HG03095 (cell line): ENCODE data around the gene RNF166.

ENCODE experiments used
- ATAC-seq: cut with Tn5 transposase; IDR thresholded peaks from one replicate; pipeline ENCODE4 v1.9.1; 2021; ENCODE audit warnings: moderate library complexity; ENCODE audit not compliant: unreplicated experiment

Gene RNF166

DNA sequence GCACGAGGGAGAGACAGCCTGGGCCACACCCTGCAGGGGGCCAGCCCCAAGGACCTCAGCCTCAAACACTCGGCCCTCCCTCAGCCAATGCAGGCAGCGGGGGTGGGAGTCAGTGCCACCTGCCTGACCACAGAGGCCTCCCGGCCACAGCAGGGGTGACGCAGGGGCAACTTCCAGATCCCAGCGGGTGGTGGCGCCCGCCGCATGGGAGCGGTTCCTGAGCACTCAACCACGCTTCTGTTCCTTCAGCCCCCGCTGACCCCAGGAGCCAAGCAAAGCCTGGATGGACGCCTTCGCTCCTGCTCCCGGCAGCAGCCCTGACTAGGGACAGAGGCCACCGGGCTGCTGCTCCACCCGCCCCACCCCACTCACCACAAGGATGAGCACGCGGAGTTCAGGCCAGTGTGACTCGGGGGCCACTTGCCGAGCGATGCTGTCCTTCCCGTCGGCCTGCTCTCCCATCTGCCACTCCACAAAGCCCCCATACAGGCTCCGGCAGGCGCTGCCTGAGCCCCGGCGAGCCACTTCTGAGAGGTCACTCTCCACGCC lies 50.4 kb downstream of the RNF166 start:
- no peak for ATAC-seq

DNA sequence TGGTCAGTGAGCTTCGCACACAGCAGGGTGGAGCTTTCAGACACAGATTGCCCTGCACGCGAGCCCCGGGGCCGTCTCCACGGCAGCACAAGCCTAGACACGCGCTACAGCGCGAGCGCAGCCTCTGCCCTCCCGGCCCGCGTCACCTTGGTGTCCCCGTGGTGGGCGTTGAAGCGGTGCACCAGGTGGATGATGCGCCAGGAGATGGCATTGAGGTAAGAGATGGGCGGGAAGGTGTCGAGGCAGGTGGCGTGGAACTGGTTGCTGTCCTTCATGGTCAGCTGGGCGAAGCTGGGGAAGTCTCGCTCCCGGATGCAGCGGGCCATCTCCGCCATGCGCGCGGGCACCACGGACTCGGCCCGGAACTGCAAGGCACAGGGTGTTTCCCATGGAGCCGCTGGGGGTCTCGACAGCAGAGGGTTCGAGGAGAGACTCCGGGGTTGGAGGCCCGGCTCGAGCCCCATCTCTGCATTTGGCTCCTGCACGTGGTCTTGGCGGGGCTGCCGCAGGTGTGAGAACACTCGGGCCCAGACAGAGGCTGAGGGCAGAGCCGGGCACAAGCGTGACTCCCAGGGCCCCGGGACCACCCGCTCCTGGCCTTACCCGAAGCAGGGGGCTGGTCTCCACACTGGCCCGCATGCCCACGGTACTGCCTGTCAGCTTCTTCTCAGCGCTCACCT lies 51.0 kb downstream of the RNF166 start:
- ATAC-seq, result no peak

DNA sequence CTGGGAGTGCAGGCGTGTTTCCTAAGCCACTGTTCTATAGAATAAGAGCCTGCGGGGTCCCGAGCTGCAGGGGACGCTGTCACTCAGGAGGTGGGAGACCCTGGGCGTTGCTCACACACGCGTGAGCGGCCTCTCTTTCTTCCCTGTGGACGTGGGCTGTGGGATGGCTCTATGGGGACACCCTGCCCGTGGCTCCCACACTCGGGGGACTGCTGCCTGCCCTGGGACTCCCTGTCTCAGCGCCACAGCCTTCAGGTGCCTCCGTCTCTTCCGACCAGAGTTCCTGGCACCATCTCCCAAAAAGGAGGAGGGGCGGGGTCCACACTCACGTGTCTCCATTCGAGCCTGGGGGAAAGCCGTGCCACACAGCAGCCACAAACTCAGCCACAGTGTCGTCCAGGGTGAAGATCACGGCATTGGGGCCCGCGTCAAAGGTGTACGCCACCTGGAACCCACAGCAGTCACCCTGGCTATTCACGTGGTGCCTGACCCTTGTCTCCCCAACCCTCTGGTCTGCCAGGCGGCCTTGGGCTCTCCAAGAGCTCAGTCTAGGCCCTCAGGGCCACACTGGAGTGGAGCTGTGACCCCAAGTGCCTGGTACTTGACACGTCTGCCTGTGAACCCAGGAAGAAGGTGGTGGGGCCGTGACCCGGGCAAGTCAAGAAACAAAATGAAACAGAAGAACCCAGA lies 51.7 kb downstream of the RNF166 start:
- no peak for ATAC-seq

DNA sequence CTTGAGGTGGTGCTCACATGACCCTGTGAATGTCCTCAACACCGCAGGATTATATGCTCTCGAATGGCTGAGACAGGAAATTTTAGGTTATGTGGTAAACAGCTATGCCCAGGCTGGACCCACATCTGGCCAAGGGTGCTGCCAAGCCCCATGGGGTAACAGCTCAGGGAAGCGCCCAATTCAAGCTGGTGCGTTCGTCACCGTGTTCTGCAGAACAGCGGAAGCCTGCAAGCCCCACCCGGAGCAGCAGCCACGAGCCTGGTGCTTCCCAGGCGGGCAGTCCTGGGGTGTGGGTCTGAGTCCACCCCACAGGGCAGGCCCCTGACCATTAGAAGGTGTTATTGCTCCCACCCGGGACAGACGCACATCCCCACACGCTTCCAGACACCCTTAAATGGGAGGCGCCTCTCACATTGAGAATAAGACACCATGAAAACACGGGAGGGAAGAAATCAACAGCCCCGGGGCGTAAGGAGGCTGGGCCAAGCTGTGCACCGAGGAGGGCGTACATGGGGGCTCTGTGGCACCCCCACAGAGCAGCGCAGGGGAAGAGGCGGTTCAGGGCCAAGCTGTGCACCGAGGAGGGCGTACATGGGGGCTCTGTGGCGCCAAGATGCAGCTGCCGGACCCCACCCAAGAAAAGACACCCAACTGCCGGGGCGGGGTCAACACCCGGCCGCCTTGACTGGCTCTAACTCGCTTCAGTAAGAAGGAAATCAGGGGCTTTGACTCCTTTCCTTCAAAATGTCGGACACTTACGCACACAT lies 52.4 kb downstream of the RNF166 start:
- no peak for ATAC-seq

DNA sequence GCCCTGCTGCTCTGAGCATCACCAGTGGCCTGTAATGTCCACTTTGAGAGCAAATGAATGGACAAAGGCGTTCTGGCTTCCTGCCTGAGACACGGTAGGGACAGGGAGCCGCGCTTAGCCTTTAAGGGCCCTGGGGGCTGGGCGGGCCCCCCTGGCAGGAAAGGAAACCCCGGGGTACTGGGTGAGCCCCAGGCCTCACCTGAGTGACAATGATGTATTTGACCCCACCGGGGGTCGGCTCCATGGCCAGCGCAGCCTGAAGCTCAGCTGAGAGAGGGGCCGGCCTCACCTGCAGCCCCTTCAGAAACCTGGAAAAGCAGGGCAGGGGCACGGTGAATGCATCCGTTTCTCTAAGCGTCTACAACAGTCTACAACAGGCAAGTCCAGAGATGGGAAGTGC lies 53.1 kb downstream of the RNF166 start:
- no peak for ATAC-seq

DNA sequence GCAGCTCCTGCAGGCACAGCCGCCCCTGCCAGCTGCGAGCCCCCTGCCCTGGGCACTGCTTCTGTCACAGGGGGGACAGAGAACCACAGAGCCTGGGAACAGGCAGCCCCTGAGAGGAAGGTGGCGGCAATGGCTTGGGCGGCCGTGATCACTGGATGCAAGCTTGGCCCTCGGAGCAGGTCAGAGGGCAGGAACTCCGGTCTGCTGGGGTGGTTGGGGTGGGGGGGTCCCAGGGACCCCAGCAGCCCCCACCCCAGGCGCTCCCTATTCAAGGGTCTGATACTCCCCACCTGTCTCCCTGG lies 53.5 kb downstream of the RNF166 start:
- ATAC-seq, result no peak

DNA sequence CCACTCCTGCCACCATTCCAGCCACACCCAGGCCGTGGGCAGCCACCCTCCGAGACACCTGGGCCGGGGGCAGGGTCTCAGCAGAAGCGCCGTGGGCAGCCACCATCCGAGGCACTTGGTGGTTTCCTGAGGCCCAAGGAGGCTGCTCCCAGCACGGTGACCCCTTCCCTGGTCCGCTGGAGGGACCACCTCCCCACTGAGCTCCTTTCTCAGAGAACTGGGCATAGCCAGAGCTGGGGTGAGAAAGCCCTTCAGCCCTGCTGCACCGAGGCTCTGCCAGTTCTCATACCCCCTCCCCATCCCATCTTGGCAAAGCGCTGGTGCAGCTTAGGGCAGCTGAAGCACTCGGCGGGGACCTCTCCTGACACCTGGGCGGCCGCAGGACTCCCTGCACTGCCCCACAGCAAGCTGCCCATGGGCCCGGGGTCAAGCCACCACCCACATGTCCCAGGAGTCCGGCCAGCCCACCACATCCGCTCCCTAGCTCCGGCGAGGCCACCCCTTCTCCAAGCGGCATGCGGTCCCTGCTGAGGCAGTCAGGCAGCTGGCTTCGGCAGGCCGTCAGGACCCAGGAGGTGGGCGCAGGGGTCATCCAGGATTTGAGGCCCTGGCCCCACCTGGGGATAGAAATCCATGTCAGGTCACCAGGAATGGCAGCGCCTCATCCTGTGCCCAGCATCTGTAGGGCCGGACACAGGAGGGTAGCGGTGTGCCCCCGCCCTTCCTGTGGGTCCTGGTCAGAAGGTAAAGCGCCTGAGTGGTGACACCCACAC lies 54.0 kb downstream of the RNF166 start:
- no peak for ATAC-seq

DNA sequence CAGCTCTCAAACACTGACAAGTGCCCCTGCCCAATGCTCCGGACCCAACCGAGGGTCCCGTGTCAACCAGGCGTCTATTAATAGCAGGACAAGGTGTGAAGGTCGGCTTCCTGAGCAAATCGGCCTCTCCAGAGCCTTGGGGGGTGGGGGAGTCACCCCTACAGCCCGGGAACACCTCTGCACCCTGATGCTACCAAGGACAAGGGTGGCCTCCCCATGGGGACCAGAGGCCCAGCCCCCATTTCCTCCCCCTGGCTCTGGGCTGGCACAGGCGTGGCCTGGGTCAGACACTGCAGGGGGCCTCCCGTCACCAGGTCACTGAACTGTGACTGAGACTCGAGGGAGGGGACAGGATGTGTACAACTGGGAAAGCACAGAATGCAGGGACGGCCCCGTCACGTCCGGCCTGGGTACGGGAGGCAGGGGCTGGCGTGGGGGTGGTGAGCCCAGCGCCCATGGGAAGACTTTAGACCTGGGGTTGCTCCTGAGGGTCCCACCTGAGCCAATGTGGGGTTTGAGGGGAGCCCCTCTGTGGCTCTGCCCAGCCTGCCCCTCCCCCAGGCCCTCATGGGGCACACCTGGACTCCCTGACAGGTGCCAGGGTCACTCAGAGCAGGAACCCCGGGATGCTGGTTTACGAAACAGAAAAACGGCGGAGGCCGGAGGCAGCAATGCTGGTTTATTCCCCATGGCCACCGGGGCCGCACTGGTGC lies 54.8 kb downstream of the RNF166 start:
- ATAC-seq, result peak; percentile 66

DNA sequence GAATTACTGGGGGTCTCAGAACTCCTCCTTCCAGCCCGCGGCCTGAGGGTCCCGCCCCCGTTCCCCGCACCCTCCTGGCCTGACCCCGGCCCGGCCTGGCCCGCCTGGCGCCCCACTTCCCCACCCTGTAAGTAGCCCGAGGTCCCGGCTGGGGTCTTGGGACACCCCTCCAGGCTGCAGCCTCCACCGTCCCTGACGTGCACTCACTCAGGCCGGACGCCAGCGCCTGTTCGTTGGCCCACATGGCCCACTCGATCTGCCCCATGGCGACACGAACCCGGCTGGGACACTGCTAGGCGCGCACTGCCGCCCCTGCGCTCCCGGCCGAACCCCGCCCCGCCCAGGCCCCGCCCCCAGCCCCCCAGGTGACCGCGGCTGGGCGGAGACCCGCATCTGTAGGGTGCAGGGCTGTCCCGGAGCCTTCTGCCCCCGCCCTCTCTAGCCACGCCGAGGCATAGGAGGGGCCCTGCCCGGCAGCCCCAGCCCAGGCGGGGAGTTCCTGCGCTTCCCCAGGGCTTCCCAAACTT lies 55.4 kb downstream of the RNF166 start, which contains the start of gene CYBA:
Gene CYBA (minus strand): TSS at position 305 of the 527 bp plus-strand sequence. CDS start 40 bp downstream, at position 265.
- ATAC-seq, result peak; percentile 63

DNA sequence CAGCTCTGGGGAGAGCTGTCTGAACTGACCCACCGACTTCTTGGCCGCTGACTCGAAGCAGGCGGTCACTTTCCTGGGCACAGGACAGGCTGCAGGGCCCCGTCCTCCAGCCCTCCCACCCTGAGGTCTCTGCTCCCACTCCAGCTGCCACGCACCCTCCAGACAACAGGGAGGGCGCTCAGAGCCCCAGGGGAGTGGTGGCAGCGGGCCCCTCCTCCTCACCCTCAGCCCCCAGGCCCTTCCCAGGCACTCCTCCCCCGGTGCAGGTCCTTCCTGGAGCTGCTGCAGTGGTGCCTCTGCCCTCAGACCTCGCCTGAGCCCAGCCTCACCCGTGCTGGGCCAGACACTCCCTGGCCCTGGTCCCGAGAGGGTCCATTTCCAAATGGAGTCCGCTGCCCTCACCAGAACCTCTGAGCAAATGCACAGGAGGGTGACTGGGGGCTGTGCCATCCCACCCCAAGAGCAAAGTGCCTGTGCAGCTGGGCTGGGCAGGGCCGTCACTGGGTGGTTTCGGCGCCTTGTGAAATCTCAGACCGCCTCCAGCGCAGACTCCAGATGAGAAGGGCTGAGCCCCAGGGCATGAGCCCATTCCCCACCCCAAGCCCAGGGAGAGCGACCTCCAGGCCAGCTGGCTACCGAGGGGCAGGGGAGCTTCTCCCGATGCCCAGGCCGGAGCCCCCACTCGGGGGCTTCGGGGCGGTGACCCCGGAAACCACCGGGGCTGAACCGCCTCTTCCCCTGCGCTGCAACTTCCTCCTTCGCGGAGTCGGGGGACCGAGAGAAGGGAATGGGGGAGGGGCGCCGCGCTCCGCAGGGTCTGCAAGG lies 56.1 kb downstream of the RNF166 start:
- no peak for ATAC-seq

DNA sequence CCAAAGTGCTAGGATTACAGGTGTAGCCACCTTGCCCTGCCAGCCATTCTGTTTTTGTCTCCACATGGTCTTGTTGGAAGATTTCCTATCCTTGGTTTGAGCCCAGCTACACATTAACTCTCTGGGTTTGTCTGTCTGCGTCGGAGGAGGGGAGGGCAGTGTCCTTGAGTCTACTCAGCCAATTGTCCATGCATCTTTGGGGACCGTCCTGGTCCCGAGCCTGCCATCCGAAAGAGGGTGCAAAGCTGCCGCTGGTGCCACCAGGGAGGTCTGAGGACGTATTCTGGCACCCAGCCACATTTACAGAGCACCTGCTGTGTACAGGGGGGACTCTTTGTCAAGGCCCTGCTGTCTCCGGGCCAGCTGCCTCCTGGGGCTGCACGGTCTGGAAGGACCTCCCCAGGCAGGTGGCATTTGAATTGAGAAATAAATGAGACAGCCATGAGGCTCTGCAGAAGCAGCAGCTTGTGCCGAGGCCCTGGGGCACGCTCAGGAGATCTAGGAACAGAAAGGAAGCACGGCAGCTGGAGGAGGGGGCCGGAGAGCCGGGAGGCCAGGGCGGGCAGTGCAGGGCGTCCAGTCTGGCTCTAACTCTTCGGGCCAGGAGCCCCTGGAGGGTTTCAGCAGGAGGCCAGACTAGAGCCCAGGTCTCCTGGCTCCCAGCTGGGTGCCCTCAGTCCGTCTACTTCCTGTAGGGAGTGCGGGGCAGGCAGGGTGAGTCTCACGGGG lies 56.8 kb downstream of the RNF166 start:
- no peak for ATAC-seq

DNA sequence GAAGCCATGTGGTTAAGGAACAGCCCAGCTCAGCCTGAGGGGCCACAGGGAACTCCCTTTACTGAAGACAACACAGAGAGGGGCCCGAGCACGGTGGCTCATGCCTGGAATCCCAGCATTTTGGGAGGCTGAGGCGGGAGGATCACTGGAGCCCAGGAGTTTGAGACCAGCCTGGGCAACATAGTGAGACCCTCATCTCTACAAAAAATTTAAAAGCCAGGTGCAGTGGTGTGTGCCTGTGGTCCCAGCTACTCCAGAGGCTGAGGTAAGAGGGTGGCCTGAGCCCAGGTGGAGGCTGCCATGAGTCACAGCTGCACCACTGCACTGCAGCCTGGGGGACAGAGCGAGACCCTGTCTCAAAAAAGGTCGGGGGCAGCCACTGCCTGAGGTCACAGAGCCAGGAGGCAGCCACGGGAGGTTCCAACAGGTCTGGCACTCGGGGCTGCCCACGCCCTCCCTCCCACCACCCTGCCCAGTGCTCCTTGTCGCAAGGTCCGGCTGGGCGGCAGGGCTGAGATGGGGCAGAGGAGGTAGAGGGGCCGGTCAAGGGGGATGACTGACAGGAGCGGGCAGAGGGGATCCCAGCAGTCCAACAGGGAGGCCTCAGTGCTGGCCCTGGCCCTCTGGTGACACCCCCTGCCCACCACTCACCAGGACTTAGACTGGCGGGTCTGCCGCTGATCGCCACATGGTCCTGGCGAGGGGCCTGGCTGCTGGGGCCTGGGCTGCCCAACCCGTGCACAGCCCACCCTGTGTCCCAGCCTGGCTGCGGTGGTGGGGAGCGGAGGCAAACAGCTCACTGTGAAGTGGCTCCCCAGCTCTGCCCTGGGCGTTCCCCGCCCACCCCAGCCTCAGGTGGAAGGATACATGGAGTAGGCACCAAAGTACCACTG lies 58.8 kb downstream of the RNF166 start:
- no peak for ATAC-seq
